ENCODE measurements around the gene NRIP1. TPM values are rescaled to one million over a fixed set of nuclear protein-coding genes. Genes with fewer than 3 reads are reported as not detected.

Gene NRIP1
- total and polyA plus RNA-seq, 2 of the 13 experiments (the other 11 are each of a cell fraction or from before 2014, with no cell fraction given), result 21.0 to 69.0 TPM

- TF ChIP-seq REPIN1 (CRISPR knock-in tag; IDR thresholded peaks at IDR 0.05; ENCODE audit: borderline replicate concordance, low read depth) (no peak), CENPT (CRISPR knock-in tag; IDR thresholded peaks at IDR 0.05; ENCODE audit: low read depth) (no peak), ERF (CRISPR knock-in tag; IDR thresholded peaks at IDR 0.05) (peak; percentile 45; the same call in 1 of the 2 replicates), ZMYM2 (CRISPR knock-in tag; IDR thresholded peaks at IDR 0.05) (peak; percentile 75), ADNP (CRISPR knock-in tag; IDR thresholded peaks at IDR 0.05) (no peak), XBP1 (CRISPR knock-in tag; IDR thresholded peaks at IDR 0.05) (0 out of 2 replicates have a peak, but pooled peaks have one; percentile 79), ZSCAN5A (CRISPR knock-in tag; IDR thresholded peaks at IDR 0.05; ENCODE audit: borderline replicate concordance) (no peak; the same call in 1 of the 2 replicates), SOX5 (CRISPR knock-in tag; IDR thresholded peaks at IDR 0.05; ENCODE audit: borderline replicate concordance) (peak; percentile 88), HMG20B (CRISPR knock-in tag; conservative IDR thresholded peaks at IDR 0.05) (peak; percentile 77), ZNF615 (CRISPR knock-in tag; IDR thresholded peaks at IDR 0.05; ENCODE audit: borderline replicate concordance) (no peak), MAX (IDR thresholded peaks at IDR 0.05) (peak; percentile 12; the same call in 1 of the 2 replicates), CSRNP2 (CRISPR knock-in tag; conservative IDR thresholded peaks at IDR 0.05; ENCODE audit: low read depth) (no peak), AKAP8 (CRISPR knock-in tag; IDR thresholded peaks at IDR 0.05) (peak; percentile 45; the same call in 1 of the 2 replicates), HNF1A (IDR thresholded peaks at IDR 0.05; ENCODE audit: low read depth) (peak; percentile 73), HNF1A (CRISPR knock-in tag; IDR thresholded peaks at IDR 0.05; ENCODE audit: borderline replicate concordance) (peak; percentile 62; the same call in 1 of the 2 replicates), ZNF431 (CRISPR knock-in tag; IDR thresholded peaks at IDR 0.05; ENCODE audit: borderline replicate concordance, low read depth) (no peak), ZBTB39 (CRISPR knock-in tag; IDR thresholded peaks at IDR 0.05) (peak; percentile 94), TARDBP (CRISPR knock-in tag; IDR thresholded peaks at IDR 0.05) (no peak; the same call in 1 of the 2 replicates), SMAD9 (CRISPR knock-in tag; IDR thresholded peaks at IDR 0.05) (no peak), GLI4 (CRISPR knock-in tag; IDR thresholded peaks at IDR 0.05; ENCODE audit: borderline replicate concordance) (no peak), CEBPG (CRISPR knock-in tag; IDR thresholded peaks at IDR 0.05) (peak; percentile 94)
These were observed 121.9 kb downstream of the NRIP1 start (continued) for GRCh38 chr21:14942801-14943490.

Measured in HepG2 (cell line).